GM21825 (cell line): Measurements from ENCODE around the gene SH3PXD2B.

Experiments
- ATAC-seq: cut with Tn5 transposase; IDR thresholded peaks from one replicate; pipeline ENCODE4 v1.9.1; 2021; ENCODE audit warnings: mild to moderate bottlenecking, moderate library complexity; ENCODE audit not compliant: unreplicated experiment

SH3PXD2B gene

GRCh38 chr5:172281346-172281745 lies 173.0 kb downstream of the SH3PXD2B start:
- ATAC-seq = no peak

DNA sequence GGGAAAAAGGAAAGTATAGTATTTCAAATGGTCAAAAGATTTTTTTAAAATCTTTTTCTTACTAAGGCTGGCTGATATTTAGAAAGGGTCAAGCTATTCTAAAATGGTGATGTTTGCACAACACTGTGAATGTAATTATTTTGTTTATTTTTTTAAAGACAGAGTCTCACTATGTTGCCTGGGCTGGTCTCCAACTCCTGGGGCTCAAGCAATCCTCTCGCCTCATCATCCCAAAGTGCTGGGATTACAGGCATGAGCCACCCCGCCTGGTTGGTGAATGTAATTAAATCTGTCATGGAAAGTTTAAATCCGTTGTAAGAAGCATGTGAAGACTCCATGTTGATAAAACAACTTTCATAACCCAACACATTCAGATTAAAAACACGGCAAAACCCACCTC lies 173.4 kb downstream of the SH3PXD2B start:
- no peak for ATAC-seq

GRCh38 chr5:172280317-172280716 lies 174.0 kb downstream of the SH3PXD2B start:
- ATAC-seq = no peak

DNA sequence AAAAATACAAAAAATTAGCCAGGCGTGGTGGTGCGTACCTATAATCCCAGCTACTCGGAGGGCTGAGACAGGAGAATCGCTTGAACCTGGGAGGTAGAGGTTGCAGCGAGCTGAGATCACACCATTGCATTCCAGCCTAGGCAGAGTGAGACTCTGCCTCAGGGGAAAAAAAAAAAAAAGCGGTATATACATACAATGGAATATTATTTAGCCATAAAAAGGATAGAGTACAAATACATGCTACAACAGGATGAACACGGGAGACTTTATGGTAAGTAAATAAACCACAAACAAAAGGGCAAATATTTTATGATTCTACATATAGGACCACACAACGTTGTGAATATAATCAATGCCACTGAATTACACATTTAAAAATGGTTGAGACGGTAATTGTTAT lies 176.0 kb downstream of the SH3PXD2B start:
- no peak for ATAC-seq

- ATAC-seq = no peak
These were observed 178.1 kb downstream of the SH3PXD2B start for GRCh38 chr5:172276214-172276613.
